Kidney (tissue), 14 donors: Measurements from ENCODE around the gene PTCD3. TPM values are rescaled to one million over a fixed set of nuclear protein-coding genes. Genes with fewer than 3 reads are reported as not detected.

ENCODE experiments used
- DNase-seq, 5 donors: peaks; one replicate each; pipeline ENCODE4 v3.0.0-alpha.2; 2013 to 2020
- FAIRE-seq: peaks from 2 replicates; lab custom pipeline; 2012; peaks lifted over from hg19 to GRCh38; lab: Jason Lieb, UNC
- H3K27ac ChIP-seq, 2 donors: one replicate each; pipeline ENCODE4 v1.7.0; 2013; ENCODE audit warnings: low read depth in 2 of 2, low read length in 2 of 2, inconsistent platforms in 1 of 2
- H3K27me3 ChIP-seq: one replicate; pipeline ENCODE4 v1.7.1; 2013; ENCODE audit warnings: low read length, inconsistent platforms; ENCODE audit not compliant: control insufficient read depth, insufficient read depth
- H3K36me3 ChIP-seq, 3 donors: one replicate each; pipeline versions ENCODE4 v1.7.0 to v1.7.1; 2013; ENCODE audit warnings: low read length in 3 of 3, control low read depth in 1 of 3, inconsistent platforms in 1 of 3; ENCODE audit not compliant: insufficient read depth in 3 of 3, control insufficient read depth in 2 of 3
- H3K4me1 ChIP-seq, 3 donors: one replicate each; pipeline versions ENCODE4 v1.7.0 to v1.7.1; 2013; ENCODE audit warnings: low read length in 3 of 3, inconsistent platforms in 1 of 3, low read depth in 1 of 3; ENCODE audit not compliant: control insufficient read depth in 2 of 3, insufficient read depth in 2 of 3
- H3K4me3 ChIP-seq, 3 donors: one replicate each; pipeline versions ENCODE4 v1.7.0 to v1.8.1; 2013; ENCODE audit warnings: low read length in 3 of 3, control low read depth in 1 of 3, inconsistent platforms in 1 of 3
- H3K9ac ChIP-seq, 3 donors: one replicate each; pipeline versions ENCODE4 v1.7.0 to v1.7.1; 2013; ENCODE audit warnings: low read length in 3 of 3, control low read depth in 1 of 3, inconsistent platforms in 1 of 3
- H3K9me3 ChIP-seq, 3 donors: one replicate each; pipeline versions ENCODE4 v1.7.0 to v1.7.1; 2013; ENCODE audit warnings: low read length in 3 of 3, control low read depth in 1 of 3, inconsistent platforms in 1 of 3; ENCODE audit not compliant: control insufficient read depth in 2 of 3, insufficient read depth in 1 of 3
- intact Hi-C: fragments of 100-400 bp; cut with DNase I; formaldehyde crosslinking; loops from one replicate; pipeline ENCODE4 v1.11.1; 2022
- polyA plus RNA-seq: library from polyadenylated mRNA; stranded (reverse); fragments of 350-450 nt; fragmentation: Illumina TruSeq; extraction: RNeasy Lipid Tissue Mini Kit (QIAGEN cat#74804); gene quantifications from one replicate; pipeline ENCODE4 v1.2.3, GENCODE V29; 2014; ENCODE audit warnings: low read depth, low replicate concordance; ENCODE audit not compliant: insufficient read depth
- total RNA-seq: library from RNA; stranded (reverse); fragmentation: NEBNext Ultra II Directional; extraction: Animal tissue kit (Norgen Biotek cat#: 25700); gene quantifications from one replicate; pipeline ENCODE4 v1.2.1, GENCODE V29; 2021
- TF ChIP-seq, protein P1 (sequence below): IDR thresholded peaks from 3 replicates; pipeline ENCODE4 v1.5.1; 2012; ENCODE audit warnings: mild to moderate bottlenecking, moderate library complexity, borderline replicate concordance; ENCODE audit not compliant: insufficient read depth; ENCODE audit errors: extremely low read depth
- donor health status: control.
- donor health status: control.
- donor health status: control.
- donor health status: control.
- donor health status: control.
- donor health status: DM: yes; HTN: yes; CAD: no.
- donor health status: Normal renal cell carcinoma (clear cell type).

Gene PTCD3
- total and polyA plus RNA-seq, 2 donors from 2014 or later, result 34.1 to 78.9 TPM

DNA sequence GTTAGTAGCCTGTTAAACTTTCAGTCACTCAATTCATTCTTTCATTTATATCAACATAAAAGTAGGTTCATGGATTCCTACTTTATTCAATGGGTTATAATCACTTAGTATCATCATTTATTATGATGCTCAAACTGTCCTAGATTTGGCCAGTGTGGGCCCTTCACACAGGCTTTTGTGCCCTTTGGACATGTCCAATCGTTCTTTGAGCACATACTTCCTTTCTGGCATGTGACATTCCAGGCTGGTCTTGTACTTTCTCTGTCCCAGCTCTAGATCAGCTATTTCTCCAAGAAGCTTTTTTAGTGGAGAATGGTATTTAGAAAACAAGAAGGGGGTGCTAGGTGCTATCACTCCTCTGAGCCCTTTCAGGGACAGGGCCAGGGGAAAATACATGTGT lies 11.8 kb upstream of the PTCD3 start:
- Histone ChIP-seq H3K27ac (no peak overlapping the region), H3K4me3 (no peak overlapping the region), H3K27me3 (no peaks in the 10 kb centered on the region), H3K36me3 (peaks cover 4 to 25% (median 15%) of the 10 kb centered on the region in 3 donors), H3K9ac (no peak overlapping the region), H3K9me3 (no peaks in the 10 kb centered on the region), H3K4me1 (no peaks in the 10 kb centered on the region)
- FAIRE-seq (no peak), DNase-seq (no peak)
- TF ChIP-seq, protein P1, sequence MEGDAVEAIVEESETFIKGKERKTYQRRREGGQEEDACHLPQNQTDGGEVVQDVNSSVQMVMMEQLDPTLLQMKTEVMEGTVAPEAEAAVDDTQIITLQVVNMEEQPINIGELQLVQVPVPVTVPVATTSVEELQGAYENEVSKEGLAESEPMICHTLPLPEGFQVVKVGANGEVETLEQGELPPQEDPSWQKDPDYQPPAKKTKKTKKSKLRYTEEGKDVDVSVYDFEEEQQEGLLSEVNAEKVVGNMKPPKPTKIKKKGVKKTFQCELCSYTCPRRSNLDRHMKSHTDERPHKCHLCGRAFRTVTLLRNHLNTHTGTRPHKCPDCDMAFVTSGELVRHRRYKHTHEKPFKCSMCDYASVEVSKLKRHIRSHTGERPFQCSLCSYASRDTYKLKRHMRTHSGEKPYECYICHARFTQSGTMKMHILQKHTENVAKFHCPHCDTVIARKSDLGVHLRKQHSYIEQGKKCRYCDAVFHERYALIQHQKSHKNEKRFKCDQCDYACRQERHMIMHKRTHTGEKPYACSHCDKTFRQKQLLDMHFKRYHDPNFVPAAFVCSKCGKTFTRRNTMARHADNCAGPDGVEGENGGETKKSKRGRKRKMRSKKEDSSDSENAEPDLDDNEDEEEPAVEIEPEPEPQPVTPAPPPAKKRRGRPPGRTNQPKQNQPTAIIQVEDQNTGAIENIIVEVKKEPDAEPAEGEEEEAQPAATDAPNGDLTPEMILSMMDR, result no peak
- intact Hi-C loops, result no loop called here

DNA sequence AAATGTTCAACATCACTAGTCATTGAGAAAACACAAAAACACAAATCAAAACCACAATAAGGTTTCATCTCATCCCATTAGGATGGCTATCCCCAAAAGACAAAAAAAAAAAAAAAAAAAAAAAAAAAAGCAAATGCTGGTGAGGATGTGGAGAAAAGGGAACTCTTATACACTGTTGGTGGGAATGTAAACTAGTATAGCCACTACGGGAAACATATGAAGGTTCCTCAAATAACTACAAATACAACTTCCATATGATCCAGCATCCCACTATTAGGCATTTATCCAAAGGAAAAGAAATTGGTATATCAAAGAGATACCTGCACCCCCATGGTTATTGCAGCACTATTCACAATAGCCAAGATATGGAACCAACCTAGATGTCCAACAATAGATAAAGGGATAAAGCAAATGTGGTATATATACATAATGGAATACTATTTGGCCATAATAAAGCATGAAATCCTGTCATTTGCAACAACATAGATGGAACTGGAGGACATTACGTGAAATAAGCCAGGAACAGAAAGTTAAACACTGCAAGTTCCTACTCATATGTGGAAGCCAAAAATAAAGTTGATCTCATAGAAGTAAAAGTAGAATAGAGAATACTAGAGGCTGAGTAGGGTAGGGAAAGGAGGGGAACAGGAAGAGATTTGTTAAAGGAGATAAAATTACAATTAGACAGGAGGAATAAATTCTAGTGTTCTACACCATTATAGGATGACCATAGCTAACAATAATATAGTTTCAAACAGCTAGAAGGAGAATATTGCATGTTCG lies 8.7 kb upstream of the PTCD3 start:
- no peaks in the 10 kb centered on the region for H3K27me3 ChIP-seq
- DNase-seq (no peak), FAIRE-seq (no peak)
- H3K36me3 ChIP-seq, result peaks cover 4 to 16% (median 14%) of the 10 kb centered on the region in 3 donors
- no peak overlapping the region for H3K9ac ChIP-seq
- no peaks in the 10 kb centered on the region for H3K9me3 ChIP-seq
- no peaks in the 10 kb centered on the region for H3K4me1 ChIP-seq
- no peak overlapping the region for H3K27ac ChIP-seq
- H3K4me3 ChIP-seq, result no peak overlapping the region
- intact Hi-C loops, result no loop called here
- TF ChIP-seq, protein P1, result no peak

DNA sequence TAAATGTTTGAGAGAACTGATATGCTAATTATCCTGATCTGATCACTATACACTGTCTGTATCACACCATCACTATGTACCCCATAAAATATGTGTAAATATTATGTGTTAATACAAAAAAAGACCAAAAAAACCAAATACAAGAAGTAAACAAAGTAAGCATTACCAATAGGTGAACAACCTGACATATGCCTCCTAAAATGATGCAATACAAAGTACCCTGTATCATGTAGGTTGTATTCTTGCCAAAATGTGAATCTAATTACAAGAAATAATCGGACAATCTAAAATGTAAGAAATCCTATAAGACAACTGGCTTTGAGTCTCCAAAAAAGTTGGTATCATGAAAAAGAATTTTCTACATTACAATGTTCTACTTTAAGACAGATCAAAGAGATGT lies 8.1 kb upstream of the PTCD3 start:
- intact Hi-C loops, result no loop called here
- Histone ChIP-seq H3K27me3 (no peaks in the 10 kb centered on the region), H3K9me3 (no peaks in the 10 kb centered on the region)

More for the DNA sequence above, 8.1 kb upstream of the PTCD3 start:
- Histone ChIP-seq H3K4me3 (no peak overlapping the region), H3K9ac (no peak overlapping the region), H3K4me1 (no peaks in the 10 kb centered on the region), H3K27ac (no peak overlapping the region), H3K36me3 (peaks cover 4 to 16% (median 14%) of the 10 kb centered on the region in 3 donors)
- no peak for FAIRE-seq
- TF ChIP-seq, protein P1, result no peak
- DNase-seq, result no peak
